GM21737 (cell line): ENCODE results near the gene HMOX2.

ENCODE experiments used
- ATAC-seq: cut with Tn5 transposase; IDR thresholded peaks from one replicate; pipeline ENCODE4 v1.9.1; 2021; ENCODE audit warnings: mild to moderate bottlenecking, moderate library complexity; ENCODE audit not compliant: unreplicated experiment

Gene HMOX2

GRCh38 chr16:4550591-4550990 lies 74.4 kb downstream of the HMOX2 start:
- ATAC-seq: no peak

GRCh38 chr16:4552541-4552940 lies 76.3 kb downstream of the HMOX2 start:
- no peak for ATAC-seq

GRCh38 chr16:4556112-4556511 lies 79.9 kb downstream of the HMOX2 start, which contains the start of gene C16orf96:
Gene C16orf96, plus strand, starts transcription at chr16:4556340. Its CDS starts 150 bp downstream, at chr16:4556490.
- ATAC-seq: no peak

GRCh38 chr16:4556580-4556979 lies 80.4 kb downstream of the HMOX2 start:
- ATAC-seq: no peak

GRCh38 chr16:4557973-4558372 lies 81.8 kb downstream of the HMOX2 start:
- ATAC-seq: no peak
